ENCODE results near the gene BRCA1. TPM values are rescaled to one million over a fixed set of nuclear protein-coding genes. Genes with fewer than 3 reads are reported as not detected.

BRCA1 gene
- total RNA-seq, 1 experiment from 2014 or later: 67.1 TPM

DNA sequence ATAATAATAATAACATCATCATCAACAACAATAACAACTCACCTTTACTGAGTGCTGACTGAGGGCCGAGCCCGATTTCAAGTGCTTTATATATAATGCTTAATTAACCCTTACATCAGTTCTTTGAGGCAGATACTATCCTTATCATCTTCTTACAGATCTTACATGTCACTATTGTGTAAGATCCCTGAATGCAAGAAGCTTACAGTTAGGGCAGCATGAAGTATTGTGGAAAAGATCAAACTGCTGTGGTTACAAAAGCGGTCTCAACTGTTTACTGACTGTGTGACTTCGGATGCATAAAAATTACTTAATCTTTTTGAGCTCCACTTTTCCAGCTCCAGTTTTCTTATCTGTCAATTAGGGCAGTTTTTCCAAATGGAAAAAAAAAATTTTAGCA lies 106.2 kb downstream of the BRCA1 start:
- H3K27ac Mint-ChIP-seq (ENCODE audit: unreplicated experiment): no peak overlapping the region
- TF ChIP-seq, protein P1, sequence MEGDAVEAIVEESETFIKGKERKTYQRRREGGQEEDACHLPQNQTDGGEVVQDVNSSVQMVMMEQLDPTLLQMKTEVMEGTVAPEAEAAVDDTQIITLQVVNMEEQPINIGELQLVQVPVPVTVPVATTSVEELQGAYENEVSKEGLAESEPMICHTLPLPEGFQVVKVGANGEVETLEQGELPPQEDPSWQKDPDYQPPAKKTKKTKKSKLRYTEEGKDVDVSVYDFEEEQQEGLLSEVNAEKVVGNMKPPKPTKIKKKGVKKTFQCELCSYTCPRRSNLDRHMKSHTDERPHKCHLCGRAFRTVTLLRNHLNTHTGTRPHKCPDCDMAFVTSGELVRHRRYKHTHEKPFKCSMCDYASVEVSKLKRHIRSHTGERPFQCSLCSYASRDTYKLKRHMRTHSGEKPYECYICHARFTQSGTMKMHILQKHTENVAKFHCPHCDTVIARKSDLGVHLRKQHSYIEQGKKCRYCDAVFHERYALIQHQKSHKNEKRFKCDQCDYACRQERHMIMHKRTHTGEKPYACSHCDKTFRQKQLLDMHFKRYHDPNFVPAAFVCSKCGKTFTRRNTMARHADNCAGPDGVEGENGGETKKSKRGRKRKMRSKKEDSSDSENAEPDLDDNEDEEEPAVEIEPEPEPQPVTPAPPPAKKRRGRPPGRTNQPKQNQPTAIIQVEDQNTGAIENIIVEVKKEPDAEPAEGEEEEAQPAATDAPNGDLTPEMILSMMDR (IDR thresholded peaks at IDR 0.05; ENCODE audit: unreplicated experiment): no peak
- DNase-seq: no peak
- CTCF ChIA-PET: interaction anchor here (0.5 kb wide), 1 partner anchor 74 kb away, joined by 4 read pairs; no protein-coding TSS in a partner anchor
- H3K36me3 Mint-ChIP-seq (ENCODE audit: insufficient read depth, unreplicated experiment): peaks cover 78% of the 10 kb centered on the region
- intact Hi-C loops (cut with micrococcal nuclease; ENCODE audit: unreplicated experiment): no loop called here
- H3K4me1 Mint-ChIP-seq (ENCODE audit: low read depth, unreplicated experiment): peaks cover 23% of the 10 kb centered on the region
- no TSS peak for BruUV-seq (replicated peaks)
- H3K4me3 Mint-ChIP-seq (ENCODE audit: low read depth, unreplicated experiment): no peak overlapping the region
- H3K9me3 Mint-ChIP-seq (ENCODE audit: low read depth, unreplicated experiment): no peaks in the 10 kb centered on the region
- H3K27me3 Mint-ChIP-seq (ENCODE audit: unreplicated experiment): peaks cover 2% of the 10 kb centered on the region

DNA sequence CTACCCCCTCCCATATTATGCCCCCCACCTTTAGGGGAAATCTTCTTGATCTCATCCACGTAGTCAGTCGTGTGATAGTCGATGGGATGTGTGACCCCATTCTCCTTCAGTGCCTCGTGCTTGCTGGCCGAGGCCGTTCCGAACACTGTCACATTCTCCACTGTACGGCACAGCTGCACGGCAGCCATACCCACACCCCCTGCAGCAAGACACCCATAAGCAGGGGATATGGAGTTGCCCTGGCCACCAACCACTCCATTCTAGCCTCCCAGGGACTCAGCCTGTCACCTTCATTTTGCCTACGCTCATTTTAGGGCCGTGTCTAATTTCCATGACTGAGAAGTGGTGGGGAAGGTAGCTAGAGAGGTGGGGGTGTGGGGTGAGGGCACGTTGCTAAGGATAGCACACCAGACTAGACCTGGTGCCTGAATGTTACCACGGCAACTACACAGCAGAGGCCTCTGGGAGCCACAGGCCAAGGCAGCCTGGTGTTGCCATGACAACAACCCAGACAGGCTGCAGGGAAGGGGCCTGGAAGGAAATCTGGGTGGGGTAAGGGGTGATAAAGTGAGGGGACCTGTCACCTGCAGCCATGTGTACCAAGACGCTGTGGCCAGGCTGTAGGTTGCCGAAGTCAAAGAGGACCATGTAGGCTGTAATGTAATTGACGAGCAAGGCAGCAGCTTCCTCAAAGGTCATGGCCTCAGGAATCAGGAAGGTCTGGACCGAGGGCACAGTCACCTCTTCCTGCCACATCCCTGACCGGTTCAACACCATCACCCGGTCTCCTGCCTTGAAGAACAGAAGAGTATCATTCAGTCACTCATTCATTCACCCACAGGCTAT lies 106.9 kb downstream of the BRCA1 start:
- Mint-ChIP-seq H3K4me1 (ENCODE audit: low read depth, unreplicated experiment) (peaks cover 23% of the 10 kb centered on the region), H3K27ac (ENCODE audit: unreplicated experiment) (peak overlapping the region; percentile 4), H3K4me3 (ENCODE audit: low read depth, unreplicated experiment) (no peak overlapping the region), H3K9me3 (ENCODE audit: low read depth, unreplicated experiment) (no peaks in the 10 kb centered on the region), H3K36me3 (ENCODE audit: insufficient read depth, unreplicated experiment) (peaks cover 85% of the 10 kb centered on the region), H3K27me3 (ENCODE audit: unreplicated experiment) (no peaks in the 10 kb centered on the region)
- DNase-seq: no peak
- CTCF ChIA-PET: interaction anchor here (0.5 to 0.6 kb wide), 3 partner anchors 58 to 316 kb away, joined by 3 to 5 read pairs (median 4); no protein-coding TSS in a partner anchor
- intact Hi-C loops (cut with micrococcal nuclease; ENCODE audit: unreplicated experiment): no loop called here
- TF ChIP-seq, protein P1 (IDR thresholded peaks at IDR 0.05; ENCODE audit: unreplicated experiment): no peak
- BruUV-seq (replicated peaks): no TSS peak

DNA sequence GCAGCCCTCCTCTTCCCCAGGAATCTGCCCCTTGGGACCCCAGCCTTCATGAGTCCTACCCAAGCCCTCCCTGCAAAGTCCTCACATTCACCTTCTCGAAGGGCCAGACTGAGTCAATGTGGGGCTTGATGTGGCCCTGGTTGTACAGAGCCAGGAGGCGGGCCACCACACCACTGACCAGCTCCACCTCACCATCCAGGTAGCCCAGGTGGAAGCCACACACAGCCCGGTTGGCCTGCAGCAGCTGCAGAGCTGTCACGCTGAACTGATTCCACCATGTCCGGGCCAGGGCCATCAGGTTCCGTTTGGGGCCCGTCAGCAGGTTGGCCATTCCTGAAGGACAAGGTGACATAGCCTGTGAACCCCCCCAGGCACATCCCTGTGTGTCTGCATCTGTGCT lies 108.9 kb downstream of the BRCA1 start:
- Mint-ChIP-seq H3K4me1 (ENCODE audit: low read depth, unreplicated experiment) (peaks cover 31% of the 10 kb centered on the region), H3K27ac (ENCODE audit: unreplicated experiment) (no peak overlapping the region), H3K27me3 (ENCODE audit: unreplicated experiment) (no peaks in the 10 kb centered on the region), H3K36me3 (ENCODE audit: insufficient read depth, unreplicated experiment) (peaks cover 83% of the 10 kb centered on the region), H3K4me3 (ENCODE audit: low read depth, unreplicated experiment) (no peak overlapping the region), H3K9me3 (ENCODE audit: low read depth, unreplicated experiment) (no peaks in the 10 kb centered on the region)
- intact Hi-C loops (cut with micrococcal nuclease; ENCODE audit: unreplicated experiment): no loop called here
- no TSS peak for BruUV-seq (replicated peaks)
- no peak for DNase-seq
- CTCF ChIA-PET: no interaction called here
- TF ChIP-seq, protein P1 (IDR thresholded peaks at IDR 0.05; ENCODE audit: unreplicated experiment): no peak

DNA sequence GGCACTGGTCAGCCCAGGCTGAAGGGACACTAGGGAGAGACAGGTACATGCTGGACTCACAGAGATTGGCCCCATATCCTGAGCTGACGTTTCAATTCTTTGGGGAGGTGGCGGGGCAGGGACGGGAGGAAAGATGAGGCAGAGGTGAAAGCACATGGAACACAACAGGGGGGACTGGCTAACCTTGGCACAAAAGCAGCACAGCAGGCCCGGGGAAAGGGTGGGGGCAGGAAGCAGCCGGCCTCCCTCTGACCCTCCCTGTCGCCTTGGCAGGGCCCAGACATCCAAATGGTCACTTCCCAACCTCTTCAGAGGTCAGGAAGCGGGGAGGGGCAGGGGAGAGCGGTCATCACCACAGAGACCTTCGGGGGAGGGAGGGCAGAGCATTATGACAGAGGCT lies 109.6 kb downstream of the BRCA1 start:
- BruUV-seq (replicated peaks): no TSS peak
- H3K4me1 Mint-ChIP-seq (ENCODE audit: low read depth, unreplicated experiment): peaks cover 33% of the 10 kb centered on the region
- TF ChIP-seq, protein P1 (IDR thresholded peaks at IDR 0.05; ENCODE audit: unreplicated experiment): no peak
- H3K27me3 Mint-ChIP-seq (ENCODE audit: unreplicated experiment): no peaks in the 10 kb centered on the region
- H3K36me3 Mint-ChIP-seq (ENCODE audit: insufficient read depth, unreplicated experiment): peaks cover 82% of the 10 kb centered on the region
- CTCF ChIA-PET: no interaction called here
- peak overlapping the region; percentile 9 for H3K27ac Mint-ChIP-seq (ENCODE audit: unreplicated experiment)
- H3K4me3 Mint-ChIP-seq (ENCODE audit: low read depth, unreplicated experiment): no peak overlapping the region
- H3K9me3 Mint-ChIP-seq (ENCODE audit: low read depth, unreplicated experiment): no peaks in the 10 kb centered on the region
- intact Hi-C loops (cut with micrococcal nuclease; ENCODE audit: unreplicated experiment): no loop called here
- DNase-seq: no peak
